ENCODE results near the gene LKAAEAR1. TPM values are rescaled to one million over a fixed set of nuclear protein-coding genes. Genes with fewer than 3 reads are reported as not detected.
"Not testable (repeated sequence)": the region's sequence is repeated elsewhere in the genome, so short reads cannot be mapped to it uniquely, and the experiment has no call there.

Gene LKAAEAR1
- total RNA-seq, 1 experiment from 2014 or later = 1.7 TPM

GRCh38 chr20:64119301-64119680, 35.1 kb upstream of the LKAAEAR1 start (continued):
- TF ChIP-seq, protein P1, sequence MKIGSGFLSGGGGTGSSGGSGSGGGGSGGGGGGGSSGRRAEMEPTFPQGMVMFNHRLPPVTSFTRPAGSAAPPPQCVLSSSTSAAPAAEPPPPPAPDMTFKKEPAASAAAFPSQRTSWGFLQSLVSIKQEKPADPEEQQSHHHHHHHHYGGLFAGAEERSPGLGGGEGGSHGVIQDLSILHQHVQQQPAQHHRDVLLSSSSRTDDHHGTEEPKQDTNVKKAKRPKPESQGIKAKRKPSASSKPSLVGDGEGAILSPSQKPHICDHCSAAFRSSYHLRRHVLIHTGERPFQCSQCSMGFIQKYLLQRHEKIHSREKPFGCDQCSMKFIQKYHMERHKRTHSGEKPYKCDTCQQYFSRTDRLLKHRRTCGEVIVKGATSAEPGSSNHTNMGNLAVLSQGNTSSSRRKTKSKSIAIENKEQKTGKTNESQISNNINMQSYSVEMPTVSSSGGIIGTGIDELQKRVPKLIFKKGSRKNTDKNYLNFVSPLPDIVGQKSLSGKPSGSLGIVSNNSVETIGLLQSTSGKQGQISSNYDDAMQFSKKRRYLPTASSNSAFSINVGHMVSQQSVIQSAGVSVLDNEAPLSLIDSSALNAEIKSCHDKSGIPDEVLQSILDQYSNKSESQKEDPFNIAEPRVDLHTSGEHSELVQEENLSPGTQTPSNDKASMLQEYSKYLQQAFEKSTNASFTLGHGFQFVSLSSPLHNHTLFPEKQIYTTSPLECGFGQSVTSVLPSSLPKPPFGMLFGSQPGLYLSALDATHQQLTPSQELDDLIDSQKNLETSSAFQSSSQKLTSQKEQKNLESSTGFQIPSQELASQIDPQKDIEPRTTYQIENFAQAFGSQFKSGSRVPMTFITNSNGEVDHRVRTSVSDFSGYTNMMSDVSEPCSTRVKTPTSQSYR (CRISPR knock-in tag; IDR thresholded peaks at IDR 0.05) = no peak
- TF ChIP-seq, protein P2, sequence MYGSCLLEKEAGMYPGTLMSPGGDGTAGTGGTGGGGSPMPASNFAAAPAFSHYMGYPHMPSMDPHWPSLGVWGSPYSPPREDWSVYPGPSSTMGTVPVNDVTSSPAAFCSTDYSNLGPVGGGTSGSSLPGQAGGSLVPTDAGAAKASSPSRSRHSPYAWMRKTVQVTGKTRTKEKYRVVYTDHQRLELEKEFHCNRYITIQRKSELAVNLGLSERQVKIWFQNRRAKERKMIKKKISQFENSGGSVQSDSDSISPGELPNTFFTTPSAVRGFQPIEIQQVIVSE (CRISPR knock-in tag; IDR thresholded peaks at IDR 0.05; ENCODE audit: borderline replicate concordance) = no peak
- TF ChIP-seq ZNF423 (CRISPR knock-in tag; IDR thresholded peaks at IDR 0.05) = no peak
- no peak for TF ChIP-seq CREB1 (CRISPR knock-in tag; IDR thresholded peaks at IDR 0.05)
- no peak for TF ChIP-seq NFE2L1 (CRISPR knock-in tag; IDR thresholded peaks at IDR 0.05)
- TF ChIP-seq, protein P3, sequence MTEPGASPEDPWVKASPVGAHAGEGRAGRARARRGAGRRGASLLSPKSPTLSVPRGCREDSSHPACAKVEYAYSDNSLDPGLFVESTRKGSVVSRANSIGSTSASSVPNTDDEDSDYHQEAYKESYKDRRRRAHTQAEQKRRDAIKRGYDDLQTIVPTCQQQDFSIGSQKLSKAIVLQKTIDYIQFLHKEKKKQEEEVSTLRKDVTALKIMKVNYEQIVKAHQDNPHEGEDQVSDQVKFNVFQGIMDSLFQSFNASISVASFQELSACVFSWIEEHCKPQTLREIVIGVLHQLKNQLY (CRISPR knock-in tag; IDR thresholded peaks at IDR 0.05) = no peak

DNA sequence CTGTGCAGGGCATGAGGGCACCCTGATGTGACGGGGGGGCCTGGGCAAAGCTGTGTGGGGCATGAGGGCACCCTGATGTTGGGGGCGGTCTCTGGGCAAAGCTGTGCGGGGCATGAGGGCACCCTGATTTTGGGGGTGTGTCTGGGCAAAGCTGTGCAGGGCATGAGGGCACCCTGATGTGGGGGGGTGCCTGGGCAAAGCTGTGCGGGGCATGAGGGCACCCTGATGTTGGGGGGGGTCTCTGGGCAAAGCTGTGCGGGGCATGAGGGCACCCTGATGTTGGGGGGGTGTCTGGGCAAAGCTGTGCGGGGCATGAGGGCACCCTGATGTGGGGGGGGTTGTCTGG, 33.2 kb upstream of the LKAAEAR1 start:
- ATAC-seq; H3K4me1 Mint-ChIP-seq; H3K4me3 Mint-ChIP-seq; H3K27me3 Mint-ChIP-seq (ENCODE audit: low read depth); H3K9me3 Mint-ChIP-seq; DNase-seq (ENCODE audit: low spot score); POLR2A ChIA-PET; H3K27ac Mint-ChIP-seq; H3K36me3 Mint-ChIP-seq: not testable (repeated sequence)
- CTCF ChIA-PET = interaction anchor here (3.6 to 5.9 kb wide), 2 partner anchors 15 to 34 kb away, joined by 20 to 30 read pairs; partner anchors contain the start of gene LKAAEAR1

GRCh38 chr20:64116541-64117431, 32.6 kb upstream of the LKAAEAR1 start:
- Mint-ChIP-seq H3K27me3 (ENCODE audit: low read depth) (no peaks in the 10 kb centered on the region; the same call in 1 of the 2 replicates), H3K4me3 (no peak overlapping the region), H3K9me3 (no peaks in the 10 kb centered on the region), H3K36me3 (no peaks in the 10 kb centered on the region), H3K4me1 (peaks cover 5% of the 10 kb centered on the region), H3K27ac (0 out of 2 replicates have a peak overlapping the region, but pooled peaks have one; percentile 36)
- POLR2A ChIA-PET = no interaction called here
- DNase-seq (ENCODE audit: low spot score) (no peak), ATAC-seq (no peak)
- TF ChIP-seq CREM (CRISPR knock-in tag; IDR thresholded peaks at IDR 0.05) (no peak), ZNF671 (CRISPR knock-in tag; IDR thresholded peaks at IDR 0.05) (no peak), GRHL2 (CRISPR knock-in tag; IDR thresholded peaks at IDR 0.05; ENCODE audit: insufficient replicate concordance, severe bottlenecking) (no peak), TEAD1 (CRISPR knock-in tag; IDR thresholded peaks at IDR 0.05) (no peak), GTF2I (CRISPR knock-in tag; conservative IDR thresholded peaks at IDR 0.05) (no peak), ZNF138 (CRISPR knock-in tag; conservative IDR thresholded peaks at IDR 0.05) (no peak), SMAD3 (CRISPR knock-in tag; IDR thresholded peaks at IDR 0.05; ENCODE audit: borderline replicate concordance) (no peak), ZNF121 (CRISPR knock-in tag; IDR thresholded peaks at IDR 0.05) (no peak), ZMAT4 (CRISPR knock-in tag; IDR thresholded peaks at IDR 0.05) (no peak)
- CTCF ChIA-PET = interaction anchor here (1.3 to 5.9 kb wide), 4 partner anchors 15 to 47 kb away, joined by 4 to 30 read pairs (median 12); partner anchors contain the start of gene LKAAEAR1

DNA sequence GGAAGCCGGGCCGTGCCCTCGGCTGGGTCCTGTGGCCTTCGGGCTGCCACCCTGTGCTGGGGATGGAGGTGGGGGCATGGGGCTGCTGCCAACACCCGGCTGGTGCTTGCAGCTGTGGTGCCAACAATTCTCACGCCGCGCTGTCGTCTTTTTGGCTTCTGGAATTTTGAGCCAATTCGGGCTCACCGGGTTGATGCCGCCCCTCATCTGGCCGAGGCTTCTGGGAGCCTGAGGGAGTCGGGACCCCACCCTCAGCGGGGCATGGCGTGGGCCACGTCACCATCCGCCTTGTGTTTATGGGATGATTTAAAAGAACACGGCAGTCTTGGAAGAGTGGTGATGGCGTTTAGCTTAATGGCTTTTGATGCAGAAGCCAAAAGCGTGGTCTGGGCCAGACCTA, 31.8 kb upstream of the LKAAEAR1 start:
- Mint-ChIP-seq H3K36me3 (no peaks in the 10 kb centered on the region), H3K27ac (0 out of 2 replicates have a peak overlapping the region, but pooled peaks have one; percentile 36), H3K4me3 (no peak overlapping the region), H3K27me3 (ENCODE audit: low read depth) (no peaks in the 10 kb centered on the region), H3K9me3 (no peaks in the 10 kb centered on the region), H3K4me1 (peaks cover 5% of the 10 kb centered on the region)
- no peak for DNase-seq (ENCODE audit: low spot score)
- POLR2A ChIA-PET = no interaction called here
- CTCF ChIA-PET = interaction anchor here (1.3 to 5.9 kb wide), 4 partner anchors 14 to 46 kb away, joined by 4 to 30 read pairs (median 12); partner anchors contain the start of gene LKAAEAR1
- no peak for ATAC-seq
- TF ChIP-seq E2F4 (CRISPR knock-in tag; IDR thresholded peaks at IDR 0.05; ENCODE audit: borderline replicate concordance, low read depth) (no peak), FOXP1 (CRISPR knock-in tag; IDR thresholded peaks at IDR 0.05; ENCODE audit: borderline replicate concordance) (no peak), TP53 (CRISPR knock-in tag; IDR thresholded peaks at IDR 0.05) (no peak), CBFB (CRISPR knock-in tag; IDR thresholded peaks at IDR 0.05; ENCODE audit: low read depth) (no peak), ZNF425 (CRISPR knock-in tag; conservative IDR thresholded peaks at IDR 0.05) (no peak), E2F5 (CRISPR knock-in tag; IDR thresholded peaks at IDR 0.05) (no peak)

All from WTC11 (cell line).